Renal pelvis (tissue), 4 donors: ENCODE data around the gene ARL5C. TPM values are rescaled to one million over a fixed set of nuclear protein-coding genes. Genes with fewer than 3 reads are reported as not detected.
A peak's percentile ranks its signal among the peaks of the same experiment; 100 is the strongest.
"Not testable (repeated sequence)": the region's sequence is repeated elsewhere in the genome, so short reads cannot be mapped to it uniquely, and the experiment has no call there.

Source experiments
- DNase-seq: peaks from one replicate; pipeline ENCODE4 v3.0.0-alpha.2; 2013
- polyA plus RNA-seq, 3 donors: library from polyadenylated mRNA; unstranded; fragments of 120-200 nt; gene quantifications; one replicate each; pipeline ENCODE4 v1.2.1, GENCODE V29; 2013; ENCODE audit not compliant: insufficient read length in 3 of 3

ARL5C gene
- polyA plus RNA-seq, 3 donors, result 0.30 to 0.44 (median 0.34) TPM

DNA sequence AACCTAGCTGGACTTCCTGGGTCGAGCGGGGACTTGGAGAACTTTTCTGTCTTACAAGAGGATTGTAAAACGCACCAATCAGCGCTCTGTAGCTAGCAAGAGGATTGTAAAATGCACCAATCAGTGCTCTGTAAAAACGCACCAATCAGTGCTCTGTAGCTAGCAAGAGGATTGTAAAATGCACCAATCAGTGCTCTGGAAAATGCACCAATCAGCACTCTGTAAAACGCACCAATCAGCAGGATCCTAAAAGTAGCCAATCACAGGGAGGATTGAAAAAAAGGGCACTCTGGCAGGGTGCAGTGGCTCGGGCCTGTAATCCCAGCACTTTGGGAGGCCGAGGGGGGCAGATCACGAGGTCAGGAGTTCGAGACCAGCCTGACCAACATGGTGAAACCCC, 2.5 kb upstream of the ARL5C start:
- DNase-seq, result not testable (repeated sequence)

DNA sequence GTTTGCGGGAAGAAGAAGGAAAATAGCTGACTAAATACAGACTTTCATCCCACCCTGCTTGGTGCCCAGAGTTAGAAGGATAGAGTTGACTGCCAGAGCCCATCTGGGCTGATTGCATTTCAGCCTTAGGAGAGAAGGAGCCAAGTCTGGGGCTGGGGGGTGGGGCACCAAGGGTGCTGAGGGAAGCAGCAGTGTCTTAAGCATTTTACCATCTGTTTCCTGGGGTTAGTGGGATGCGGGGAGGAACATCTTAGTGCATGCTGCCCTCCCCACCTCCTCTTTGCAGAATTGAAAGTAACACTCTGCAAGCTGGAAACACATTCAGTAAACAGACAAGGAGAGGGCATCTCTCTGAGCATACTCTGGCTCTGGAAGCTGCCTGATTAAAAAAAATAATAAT, 1.5 kb upstream of the ARL5C start:
- DNase-seq, result no peak

DNA sequence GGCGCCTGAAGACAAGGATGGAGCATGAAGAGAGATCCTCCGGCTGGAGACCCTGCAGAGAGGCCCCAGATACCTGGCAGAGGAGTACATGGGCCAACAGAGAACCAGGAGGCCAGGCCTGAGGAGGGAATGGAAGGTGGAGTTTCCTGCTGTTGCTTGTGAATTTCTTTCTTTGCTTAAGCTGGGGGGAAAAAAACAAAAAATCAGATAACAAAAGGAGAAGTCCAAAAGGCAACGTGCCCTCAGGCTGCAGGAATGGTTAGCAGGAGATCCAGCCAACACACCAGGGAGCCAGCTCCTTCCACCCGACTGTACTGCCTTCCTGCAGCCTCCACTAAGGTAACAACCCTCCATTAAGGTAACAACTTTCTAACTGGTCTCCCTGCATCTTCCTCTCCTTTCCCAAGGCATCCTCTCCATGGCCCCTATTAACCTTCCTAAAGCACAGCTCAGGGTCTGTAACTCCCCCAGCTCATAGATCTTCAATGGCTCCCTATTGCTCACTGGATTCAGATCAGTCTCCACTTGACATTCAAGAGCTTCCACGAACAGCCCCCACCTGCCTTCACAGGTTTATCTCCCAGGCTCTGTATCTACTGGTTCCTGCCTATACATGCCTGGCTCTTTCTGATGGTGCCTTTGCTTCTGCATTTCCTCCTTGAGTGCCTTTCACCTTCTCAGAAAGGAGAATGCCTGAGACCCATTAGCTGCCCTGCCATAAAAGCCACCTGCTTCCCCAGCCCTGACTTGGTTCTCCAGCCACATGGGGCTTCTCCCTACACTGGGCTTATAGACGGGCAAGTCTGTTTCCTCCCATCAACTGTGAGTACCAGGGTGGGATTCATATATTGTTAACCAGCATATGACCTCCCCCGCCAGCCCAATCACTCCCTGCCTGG, 725 bp upstream of the ARL5C start:
- no peak for DNase-seq

GRCh38 chr17:39165178-39165840, 652 bp downstream of the ARL5C start:
- DNase-seq, result no peak

GRCh38 chr17:39164675-39165143, 1.3 kb downstream of the ARL5C start:
- peak; percentile 92 for DNase-seq

GRCh38 chr17:39161962-39162361, 4.0 kb downstream of the ARL5C start:
- no peak for DNase-seq

DNA sequence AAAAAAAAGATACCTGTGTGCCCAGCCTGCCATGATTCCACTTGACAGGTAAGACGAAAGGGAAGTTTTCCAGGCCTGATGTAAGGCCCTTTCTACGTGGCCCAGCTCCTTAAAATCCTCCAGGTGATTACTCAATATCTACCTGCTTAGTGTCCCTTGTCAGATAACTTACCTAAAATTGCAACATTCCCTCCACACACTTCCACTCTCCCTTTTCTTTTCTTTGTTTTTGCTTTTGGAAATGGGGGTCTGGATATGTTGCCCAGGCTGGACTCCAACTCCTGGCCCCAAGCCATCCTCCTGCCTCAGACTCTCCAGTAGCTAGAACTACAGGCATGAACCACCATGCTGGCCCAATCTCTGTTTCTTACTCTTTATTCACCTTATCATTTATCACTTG, 7.3 kb downstream of the ARL5C start:
- DNase-seq, result no peak

- DNase-seq, result no peak
Measured at GRCh38 chr17:39156491-39156890, 9.5 kb downstream of the ARL5C start.

GRCh38 chr17:39155654-39156053, 10.3 kb downstream of the ARL5C start:
- no peak for DNase-seq

DNA sequence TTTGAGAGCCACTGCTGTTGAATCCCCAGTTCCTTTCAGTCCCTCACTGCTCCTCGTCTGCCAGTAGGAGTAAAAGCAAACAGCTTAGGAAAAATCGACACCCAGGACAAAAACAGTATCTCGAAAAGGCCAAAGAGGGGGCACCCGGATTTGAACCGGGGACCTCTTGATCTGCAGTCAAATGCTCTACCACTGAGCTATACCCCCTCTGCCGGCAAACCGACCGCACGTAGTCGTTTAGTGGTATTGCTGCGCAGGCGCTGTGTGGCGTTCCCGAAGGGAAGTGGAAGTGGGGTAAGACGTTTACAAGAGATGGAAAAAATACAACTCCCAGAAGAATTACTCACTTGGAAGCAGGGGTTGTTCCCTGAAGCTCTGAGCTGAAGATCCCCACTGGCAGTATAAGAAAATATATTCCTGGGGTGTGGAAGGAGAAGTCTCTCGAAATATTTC, 12.3 kb downstream of the ARL5C start:
- peak; percentile 91 for DNase-seq

GRCh38 chr17:39151943-39152818, 13.8 kb downstream of the ARL5C start:
- no peak for DNase-seq

GRCh38 chr17:39151150-39151942, 14.6 kb downstream of the ARL5C start, which contains the start of gene PLXDC1:
Gene PLXDC1, minus strand, starts transcription at chr17:39151637. Its CDS starts 200 bp downstream, at chr17:39151437.
- no peak for DNase-seq

GRCh38 chr17:39150795-39151149, 15.2 kb downstream of the ARL5C start:
- no peak for DNase-seq

GRCh38 chr17:39150104-39150634, 15.8 kb downstream of the ARL5C start:
- DNase-seq, result no peak

GRCh38 chr17:39147221-39148185, 18.5 kb downstream of the ARL5C start:
- DNase-seq, result no peak

GRCh38 chr17:39146273-39146672, 19.7 kb downstream of the ARL5C start:
- no peak for DNase-seq

DNA sequence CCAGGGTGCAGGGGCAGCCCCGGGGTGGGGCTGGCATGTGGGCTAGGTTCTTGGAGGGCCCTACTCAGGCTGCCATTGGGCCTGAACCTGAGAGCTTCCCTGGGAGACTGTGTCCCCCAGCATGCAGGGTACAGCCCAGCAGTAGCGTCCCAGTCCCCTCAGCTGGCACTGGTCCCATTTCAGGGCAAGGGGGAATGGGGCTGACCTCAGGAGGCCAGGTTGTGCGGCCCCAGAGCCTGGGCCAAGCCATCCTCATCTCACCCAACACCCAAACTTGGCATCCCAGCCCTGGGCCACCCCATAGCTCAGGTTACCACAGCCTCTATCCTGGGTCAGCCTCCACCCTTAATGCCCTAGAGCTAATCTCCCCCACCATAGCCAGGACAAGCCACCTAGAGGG, 20.8 kb downstream of the ARL5C start:
- no peak for DNase-seq

DNA sequence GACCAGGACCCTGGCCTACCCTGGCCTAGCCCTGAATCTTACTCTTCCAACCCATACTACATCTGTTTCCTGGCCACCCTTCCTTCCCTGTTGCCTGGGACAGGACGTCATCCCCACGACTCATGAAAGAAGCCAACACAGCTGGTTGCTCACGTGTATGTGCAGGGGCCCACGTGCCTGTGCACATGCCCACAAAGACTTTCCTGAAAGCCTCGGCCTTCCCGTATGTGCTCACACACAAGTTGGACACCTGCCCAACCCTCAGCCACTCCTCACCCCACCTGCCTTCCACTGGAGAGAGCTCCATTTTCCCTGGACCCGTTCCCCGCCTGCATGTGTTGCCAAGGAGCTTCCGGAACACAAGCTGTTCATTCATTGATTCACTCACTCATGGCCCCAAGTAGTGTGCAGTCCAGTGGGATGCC, 21.5 kb downstream of the ARL5C start:
- DNase-seq, result no peak

DNA sequence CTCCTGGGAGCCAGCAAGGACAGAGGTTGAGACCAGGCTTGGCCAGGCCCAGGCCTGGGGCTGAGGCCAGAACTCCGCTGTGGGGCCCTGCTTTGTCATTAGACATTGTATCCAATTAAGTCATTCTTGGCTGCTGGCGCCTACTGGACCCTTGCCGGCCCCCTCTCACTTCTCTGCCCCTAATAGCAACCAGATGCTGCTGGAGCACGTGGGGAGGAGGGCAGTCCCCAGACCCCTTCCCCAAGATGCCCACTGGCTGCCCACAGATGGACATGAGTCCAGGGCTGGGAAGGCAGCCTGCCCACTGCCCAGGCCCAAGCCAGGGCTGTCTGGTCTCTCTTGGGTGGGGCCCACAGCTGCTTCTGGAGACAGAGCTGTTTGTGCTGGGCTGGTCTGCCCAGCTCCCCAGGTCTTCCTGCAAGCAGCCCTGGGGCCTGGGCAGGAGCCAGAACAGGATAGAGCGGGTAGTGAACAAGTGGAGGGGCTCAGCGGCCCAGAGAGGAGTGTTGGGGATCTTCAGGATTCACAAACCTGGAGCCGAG, 22.3 kb downstream of the ARL5C start:
- DNase-seq, result no peak
